Aorta (tissue), 5 donors: ENCODE data around the gene RACGAP1. TPM values are rescaled to one million over a fixed set of nuclear protein-coding genes. Genes with fewer than 3 reads are reported as not detected.

Experiments
- ATAC-seq: fragments of 200-7000 bp; cut with Tn5 transposase; one replicate; pipeline ENCODE4 v1.9.1; 2022; ENCODE audit warnings: moderate library complexity; ENCODE audit not compliant: low FRiP score
- DNase-seq, 2 donors: peaks; one replicate each; pipeline ENCODE4 v3.0.0-alpha.2; 2020
- H3K27ac ChIP-seq, 2 donors: one replicate each; pipeline ENCODE4 v1.5.1; 2013; ENCODE audit warnings: low read length in 2 of 2, mild to moderate bottlenecking in 2 of 2, moderate library complexity in 2 of 2, control low read depth in 1 of 2, inconsistent platforms in 1 of 2, low read depth in 1 of 2
- H3K27me3 ChIP-seq, 2 donors: one replicate each; pipeline ENCODE4 v1.6.1; 2013; ENCODE audit warnings: control low read depth in 1 of 2, low read length in 1 of 2, mild to moderate bottlenecking in 1 of 2, moderate library complexity in 1 of 2; ENCODE audit not compliant: insufficient read depth in 2 of 2, control insufficient read depth in 1 of 2
- H3K36me3 ChIP-seq, 2 donors: one replicate each; pipeline ENCODE4 v1.6.1; 2013; ENCODE audit warnings: control low read depth in 1 of 2, low read length in 1 of 2, mild to moderate bottlenecking in 1 of 2; ENCODE audit not compliant: insufficient read depth in 2 of 2, control insufficient read depth in 1 of 2
- H3K4me1 ChIP-seq, 2 donors: one replicate each; pipeline ENCODE4 v1.6.1; 2013; ENCODE audit warnings: low read length in 2 of 2, control low read depth in 1 of 2, mild to moderate bottlenecking in 1 of 2, moderate library complexity in 1 of 2; ENCODE audit not compliant: insufficient read depth in 2 of 2, control insufficient read depth in 1 of 2
- H3K4me3 ChIP-seq, 2 donors: one replicate each; pipeline ENCODE4 v1.5.1; 2013; ENCODE audit warnings: low read length in 2 of 2, control low read depth in 1 of 2, mild to moderate bottlenecking in 1 of 2
- H3K9me3 ChIP-seq: one replicate; pipeline ENCODE4 v1.6.1; 2013; ENCODE audit warnings: mild to moderate bottlenecking, low read length; ENCODE audit not compliant: control insufficient read depth
- WGBS, 2 donors: extraction: QIAGEN DNeasy Blood & Tissue Kit; methylation state at CpG; one replicate each; pipeline ENCODE4 v1.1.7; 2013; 5-methylcytosine and 5-hydroxymethylcytosine counted together
- intact Hi-C, 2 donors: fragments of 100-400 bp; cut with DNase I; formaldehyde crosslinking; loops; one replicate each; pipeline versions ENCODE4 v1.14.2 to v1.15.0; 2022
- polyA plus RNA-seq, 2 donors: library from polyadenylated mRNA; stranded (reverse); fragments of 200-250 nt; gene quantifications; one replicate each; pipeline ENCODE4 v1.2.3, GENCODE V29; 2013
- total RNA-seq, 2 donors: library from RNA; stranded (reverse); fragmentation: NEBNext Ultra II Directional; extraction: Animal tissue kit (Norgen Biotek cat#: 25700); gene quantifications; one replicate each; pipeline ENCODE4 v1.2.1, GENCODE V29; 2021
- donor health status: healthy with polysubstance abuse.
- donor health status: Bipolar disorder and iron deficiency.
- donor health status: DM: no; HTN: no; CAD: no.
- donor health status: DM: no; HTN: no; CAD: no.
- donor health status: DM: yes; HTN: yes; CAD: no.

Gene RACGAP1
- total and polyA plus RNA-seq, 4 donors = 4.6 to 10.1 (median 8.0) TPM

- peak in 1 of 2 donors; percentile 70 for DNase-seq
- no peak overlapping the region for H3K4me3 ChIP-seq
- H3K4me1 ChIP-seq = no peaks in the 10 kb centered on the region
- no peaks in the 10 kb centered on the region for H3K36me3 ChIP-seq
- intact Hi-C loops = loop anchor here (5.0 to 10.0 kb wide), 3 partner anchors 89 to 206 kb away; partner anchors contain the start of gene ASIC1 (in 1 of the 2)
- H3K27me3 ChIP-seq = no peaks in the 10 kb centered on the region
- no peak for ATAC-seq
- H3K27ac ChIP-seq = no peak overlapping the region
- H3K9me3 ChIP-seq = no peaks in the 10 kb centered on the region
- 78 to 80% methylated on average over 6 of the region's 6 CpGs for WGBS, 2 donors
Observed at GRCh38 chr12:49968471-49968870, 56.8 kb downstream of the RACGAP1 start.

- H3K4me1 ChIP-seq = no peaks in the 10 kb centered on the region
- DNase-seq = peak in 1 of 2 donors; percentile 62
- no peaks in the 10 kb centered on the region for H3K27me3 ChIP-seq
- WGBS, 2 donors = 39 to 42% methylated on average over 15 of the region's 15 CpGs
- H3K27ac ChIP-seq = no peak overlapping the region
- H3K4me3 ChIP-seq = no peak overlapping the region
- no peak for ATAC-seq
- intact Hi-C loops = loop anchor here (2.0 to 10.0 kb wide), 5 partner anchors 89 to 207 kb away; partner anchors contain the start of gene ASIC1 (in 2 of the 2)
- H3K9me3 ChIP-seq = no peaks in the 10 kb centered on the region
- no peaks in the 10 kb centered on the region for H3K36me3 ChIP-seq
Observed at GRCh38 chr12:49967777-49968250, 57.5 kb downstream of the RACGAP1 start.

- peak; percentile 93 for ATAC-seq
- H3K4me3 ChIP-seq = no peak overlapping the region
- intact Hi-C loops = loop anchor here (2.0 to 10.0 kb wide), 5 partner anchors 90 to 208 kb away; partner anchors contain the start of gene ASIC1 (in 2 of the 2)
- WGBS, 2 donors = 2% methylated on average over 40 of the region's 40 CpGs
- peak; percentile 95 to 98 for DNase-seq
- H3K27ac ChIP-seq = no peak overlapping the region
- H3K4me1 ChIP-seq = no peaks in the 10 kb centered on the region
- H3K9me3 ChIP-seq = no peaks in the 10 kb centered on the region
- H3K36me3 ChIP-seq = no peaks in the 10 kb centered on the region
- no peaks in the 10 kb centered on the region for H3K27me3 ChIP-seq
Observed at GRCh38 chr12:49967042-49967776, 58.1 kb downstream of the RACGAP1 start.

- Histone ChIP-seq H3K36me3 (no peaks in the 10 kb centered on the region), H3K9me3 (no peaks in the 10 kb centered on the region), H3K4me1 (no peaks in the 10 kb centered on the region), H3K27me3 (no peaks in the 10 kb centered on the region), H3K4me3 (no peak overlapping the region), H3K27ac (no peak overlapping the region)
- ATAC-seq (no peak), DNase-seq (peak in 1 of 2 donors; percentile 62)
- whole genome bisulfite sequencing, 2 donors = 38 to 42% methylated on average over 16 of the region's 16 CpGs
- intact Hi-C loops = loop anchor here (2.0 to 10.0 kb wide), 5 partner anchors 90 to 208 kb away; partner anchors contain the start of gene ASIC1 (in 2 of the 2)
Observed at GRCh38 chr12:49966511-49967041, 58.7 kb downstream of the RACGAP1 start.

- intact Hi-C loops = loop anchor here (2.0 to 10.0 kb wide), 5 partner anchors 91 to 209 kb away; partner anchors contain the start of gene ASIC1 (in 2 of the 2)
Observed at GRCh38 chr12:49965836-49966235, 59.5 kb downstream of the RACGAP1 start.

GRCh38 chr12:49964849-49965624 is 60.3 kb downstream of the RACGAP1 start:
- Histone ChIP-seq H3K4me3 (no peak overlapping the region), H3K27ac (no peak overlapping the region), H3K36me3 (no peaks in the 10 kb centered on the region), H3K9me3 (no peaks in the 10 kb centered on the region), H3K27me3 (no peaks in the 10 kb centered on the region), H3K4me1 (no peaks in the 10 kb centered on the region)
- intact Hi-C loops = loop anchor here (5.0 to 10.0 kb wide), 3 partner anchors 92 to 210 kb away; partner anchors contain the start of gene ASIC1 (in 1 of the 2)
- DNase-seq = peak in 1 of 2 donors; percentile 57
- 75 to 77% methylated on average over 13 of the region's 13 CpGs for WGBS, 2 donors
- ATAC-seq = no peak

More at GRCh38 chr12:49965836-49966235, 59.5 kb downstream of the RACGAP1 start:
- H3K36me3 ChIP-seq = no peaks in the 10 kb centered on the region
- no peak for ATAC-seq
- no peak overlapping the region for H3K4me3 ChIP-seq
- DNase-seq = peak in 1 of 2 donors; percentile 75
- 74 to 85% methylated on average over 6 of the region's 6 CpGs for WGBS, 2 donors
- no peaks in the 10 kb centered on the region for H3K4me1 ChIP-seq
- no peaks in the 10 kb centered on the region for H3K27me3 ChIP-seq
- no peak overlapping the region for H3K27ac ChIP-seq
- no peaks in the 10 kb centered on the region for H3K9me3 ChIP-seq

- intact Hi-C loops = loop anchor here in 1 of 2 donors (10.0 kb wide), 1 partner anchor 211 kb away; no protein-coding TSS in a partner anchor
- no peak overlapping the region for H3K4me3 ChIP-seq
- peak in 1 of 2 donors; percentile 67 for DNase-seq
- H3K4me1 ChIP-seq = no peaks in the 10 kb centered on the region
- no peaks in the 10 kb centered on the region for H3K27me3 ChIP-seq
- no peaks in the 10 kb centered on the region for H3K9me3 ChIP-seq
- 86 to 96% methylated on average over 16 to 17 of the region's 17 CpGs for WGBS, 2 donors
- no peaks in the 10 kb centered on the region for H3K36me3 ChIP-seq
- H3K27ac ChIP-seq = no peak overlapping the region
- ATAC-seq = no peak
Observed at GRCh38 chr12:49963976-49964815, 61.1 kb downstream of the RACGAP1 start.
